Stimulated activated effector memory CD8-positive, alpha-beta T cell treated with anti-CD3 and anti-CD28 coated beads, Interleukin-12 subunit alpha, Interleukin-12 subunit beta, amount 100 ng/mL, for 72 hours (primary cell): Measurements from ENCODE around the gene EPHB2.
"Not testable (repeated sequence)": the region's sequence is repeated elsewhere in the genome, so short reads cannot be mapped to it uniquely, and the experiment has no call there.

Experiments used
- ATAC-seq: fragments of 150-1000 bp; cut with Tn5 transposase; 2 replicates; pipeline ENCODE4 v1.10.0; 2021
- DNase-seq, 2 donors: peaks; one replicate each; pipeline ENCODE4 v3.0.0; 2021 to 2022; ENCODE audit warnings: low spot score in 2 of 2
- H3K27ac Mint-ChIP-seq: one replicate; pipeline ENCODE4 v1.8.0; 2022; ENCODE audit warnings: mild to moderate bottlenecking, mixed read lengths
- H3K36me3 Mint-ChIP-seq: one replicate; pipeline ENCODE4 v1.8.0; 2022; ENCODE audit warnings: mild to moderate bottlenecking, mixed read lengths
- H3K4me1 Mint-ChIP-seq: one replicate; pipeline ENCODE4 v1.8.0; 2022; ENCODE audit warnings: mixed read lengths
- H3K4me3 Mint-ChIP-seq: one replicate; pipeline ENCODE4 v1.8.0; 2022; ENCODE audit warnings: mild to moderate bottlenecking, mixed read lengths
- H3K9me3 Mint-ChIP-seq: one replicate; pipeline ENCODE4 v1.8.0; 2022; ENCODE audit warnings: mixed read lengths

EPHB2 gene

DNA sequence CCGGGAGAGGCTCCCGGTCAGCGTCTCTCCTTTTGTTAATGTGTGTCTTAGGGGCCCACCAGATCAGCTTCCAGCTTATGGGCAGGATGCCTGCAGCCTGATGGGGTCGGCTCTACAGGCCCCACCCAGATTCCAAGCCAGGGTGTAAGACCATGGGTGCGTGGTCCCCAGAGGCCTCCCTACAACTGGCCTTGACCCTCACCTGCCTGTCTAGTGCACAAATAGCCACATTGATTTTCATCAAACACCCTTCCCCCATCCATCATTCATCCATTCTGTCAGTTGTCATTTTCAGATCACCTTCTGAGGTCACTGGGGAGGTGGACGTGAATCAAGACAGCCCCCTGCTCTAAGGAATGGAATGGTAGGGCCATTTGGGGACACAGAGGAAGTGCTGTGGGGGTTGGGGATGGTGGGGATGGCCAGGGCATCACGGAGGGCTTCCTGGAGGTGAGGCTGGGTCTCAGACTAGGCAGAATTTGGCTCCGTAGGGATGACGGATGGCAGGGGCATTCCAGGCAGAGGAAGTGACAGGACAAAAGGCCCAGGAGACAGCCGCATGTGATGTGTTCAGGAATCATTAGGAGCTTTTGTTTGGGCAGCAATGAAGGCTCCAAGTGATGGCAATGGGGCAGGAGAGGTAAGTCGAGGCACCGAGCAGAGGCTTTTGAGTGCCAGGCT is 118.8 kb downstream of the EPHB2 start:
- no peak overlapping the region for H3K4me3 Mint-ChIP-seq
- H3K9me3 Mint-ChIP-seq: no peaks in the 10 kb centered on the region

GRCh38 chr1:22830041-22830566 is 119.5 kb downstream of the EPHB2 start:
- ATAC-seq (no peak), DNase-seq (no peak)
- H3K4me3 Mint-ChIP-seq: no peak overlapping the region
- H3K27ac Mint-ChIP-seq: no peak overlapping the region
- H3K4me1 Mint-ChIP-seq: no peaks in the 10 kb centered on the region
- no peaks in the 10 kb centered on the region for H3K36me3 Mint-ChIP-seq
- no peaks in the 10 kb centered on the region for H3K9me3 Mint-ChIP-seq

More for the DNA sequence above, 118.8 kb downstream of the EPHB2 start:
- no peaks in the 10 kb centered on the region for H3K36me3 Mint-ChIP-seq
- H3K4me1 Mint-ChIP-seq: no peaks in the 10 kb centered on the region
- ATAC-seq: no peak
- H3K27ac Mint-ChIP-seq: no peak overlapping the region
- DNase-seq: no peak

- H3K36me3 Mint-ChIP-seq: no peaks in the 10 kb centered on the region
- ATAC-seq (no peak), DNase-seq (no peak)
- no peaks in the 10 kb centered on the region for H3K4me1 Mint-ChIP-seq
- H3K4me3 Mint-ChIP-seq: no peak overlapping the region
- H3K27ac Mint-ChIP-seq: peak overlapping the region; percentile 50
- no peaks in the 10 kb centered on the region for H3K9me3 Mint-ChIP-seq
These were observed 120.2 kb downstream of the EPHB2 start for GRCh38 chr1:22830757-22831340.

GRCh38 chr1:22831729-22832413 is 121.2 kb downstream of the EPHB2 start:
- Mint-ChIP-seq H3K4me1 (no peaks in the 10 kb centered on the region), H3K4me3 (no peak overlapping the region), H3K27ac (peak overlapping the region; percentile 50), H3K9me3 (no peaks in the 10 kb centered on the region), H3K36me3 (no peaks in the 10 kb centered on the region)
- ATAC-seq (peak; percentile 92), DNase-seq (no peak)

- Mint-ChIP-seq H3K4me1 (no peaks in the 10 kb centered on the region), H3K4me3 (no peak overlapping the region), H3K9me3 (no peaks in the 10 kb centered on the region), H3K36me3 (no peaks in the 10 kb centered on the region), H3K27ac (no peak overlapping the region)
- ATAC-seq (no peak), DNase-seq (no peak)
These were observed 121.8 kb downstream of the EPHB2 start for GRCh38 chr1:22832414-22832786.

DNA sequence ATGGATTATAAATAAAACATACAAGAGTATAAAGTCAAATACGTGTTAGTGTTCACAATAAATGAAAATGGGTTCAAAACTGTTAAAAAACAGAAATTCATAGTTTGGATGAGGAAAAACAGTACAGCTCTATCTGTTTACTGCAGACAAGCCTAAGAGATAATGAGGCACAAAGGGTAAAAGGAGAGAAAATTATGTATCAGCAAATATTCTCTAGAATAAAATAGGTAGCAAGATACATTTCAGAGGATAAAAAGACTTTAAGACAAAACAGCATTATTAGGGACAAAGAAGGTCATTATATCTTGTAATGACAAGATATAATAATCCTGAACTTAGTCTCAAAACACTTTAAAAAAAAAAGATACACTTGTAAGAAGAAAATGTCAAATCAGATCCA is 123.1 kb downstream of the EPHB2 start:
- DNase-seq (no peak), ATAC-seq (no peak)
- no peaks in the 10 kb centered on the region for H3K9me3 Mint-ChIP-seq
- H3K4me1 Mint-ChIP-seq: no peaks in the 10 kb centered on the region
- H3K36me3 Mint-ChIP-seq: no peaks in the 10 kb centered on the region
- no peak overlapping the region for H3K4me3 Mint-ChIP-seq
- H3K27ac Mint-ChIP-seq: no peak overlapping the region

- not testable (repeated sequence) for H3K4me1 Mint-ChIP-seq, H3K27ac Mint-ChIP-seq, H3K36me3 Mint-ChIP-seq, DNase-seq, ATAC-seq, H3K4me3 Mint-ChIP-seq, H3K9me3 Mint-ChIP-seq
These were observed 123.8 kb downstream of the EPHB2 start for GRCh38 chr1:22834420-22834819.

- Mint-ChIP-seq H3K4me1 (no peaks in the 10 kb centered on the region), H3K27ac (no peak overlapping the region), H3K4me3 (no peak overlapping the region), H3K36me3 (no peaks in the 10 kb centered on the region), H3K9me3 (no peaks in the 10 kb centered on the region)
- ATAC-seq (no peak), DNase-seq (no peak)
These were observed 125.1 kb downstream of the EPHB2 start for GRCh38 chr1:22835636-22836319.

DNA sequence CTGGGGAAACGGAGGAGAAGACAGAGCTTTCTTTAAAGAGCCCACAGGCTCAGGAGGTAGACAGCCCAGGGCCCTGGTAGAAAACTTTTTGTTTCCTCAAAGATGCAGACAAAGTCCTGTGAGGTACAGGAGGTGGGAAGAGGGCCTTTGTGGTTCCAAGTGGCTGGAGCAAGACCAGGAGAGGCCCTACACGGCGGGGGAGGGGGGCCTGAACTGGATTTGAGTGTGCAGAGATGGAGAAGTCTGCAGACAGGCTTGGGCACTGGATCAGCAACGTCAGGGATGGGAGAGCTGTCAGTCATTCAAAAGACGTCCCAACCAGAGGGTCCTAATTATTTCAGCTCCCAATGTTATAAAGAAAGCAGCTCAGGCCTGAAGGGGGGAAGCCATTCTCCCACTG is 126.2 kb downstream of the EPHB2 start:
- no peaks in the 10 kb centered on the region for H3K36me3 Mint-ChIP-seq
- no peak overlapping the region for H3K4me3 Mint-ChIP-seq
- no peaks in the 10 kb centered on the region for H3K4me1 Mint-ChIP-seq
- no peaks in the 10 kb centered on the region for H3K9me3 Mint-ChIP-seq
- H3K27ac Mint-ChIP-seq: no peak overlapping the region
- ATAC-seq (no peak), DNase-seq (no peak)

GRCh38 chr1:22837332-22837731 is 126.7 kb downstream of the EPHB2 start:
- Mint-ChIP-seq H3K9me3 (no peaks in the 10 kb centered on the region), H3K4me3 (no peak overlapping the region), H3K4me1 (no peaks in the 10 kb centered on the region), H3K36me3 (no peaks in the 10 kb centered on the region), H3K27ac (no peak overlapping the region)
- DNase-seq (no peak), ATAC-seq (no peak)

GRCh38 chr1:22838965-22839364 is 128.3 kb downstream of the EPHB2 start:
- DNase-seq (no peak), ATAC-seq (no peak)
- no peaks in the 10 kb centered on the region for H3K36me3 Mint-ChIP-seq
- H3K4me3 Mint-ChIP-seq: no peak overlapping the region
- H3K27ac Mint-ChIP-seq: no peak overlapping the region
- no peaks in the 10 kb centered on the region for H3K4me1 Mint-ChIP-seq
- H3K9me3 Mint-ChIP-seq: no peaks in the 10 kb centered on the region

- no peaks in the 10 kb centered on the region for H3K9me3 Mint-ChIP-seq
These were observed 129.2 kb downstream of the EPHB2 start for GRCh38 chr1:22839806-22840205.

DNA sequence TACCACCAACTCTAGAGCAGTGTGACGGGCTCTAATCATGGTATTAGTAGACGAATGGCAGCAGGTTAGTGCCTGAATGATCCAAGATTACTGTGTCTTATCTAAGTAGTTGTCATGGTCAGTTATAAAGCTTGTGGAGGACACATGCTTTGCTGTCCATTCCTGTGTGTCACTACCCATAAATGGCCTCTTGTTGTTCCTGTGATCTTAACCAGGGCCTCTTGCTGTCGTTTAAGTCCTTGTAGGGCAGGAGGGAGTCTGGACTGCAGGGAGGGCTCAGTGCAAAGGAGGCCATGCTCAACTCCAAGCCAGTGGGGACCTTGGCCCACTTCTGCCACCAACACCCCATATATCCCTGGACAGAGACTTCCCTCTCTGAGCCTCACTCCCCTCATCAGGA is 130.5 kb downstream of the EPHB2 start:
- H3K27ac Mint-ChIP-seq: no peak overlapping the region
- no peak for DNase-seq

More at GRCh38 chr1:22839806-22840205, 129.2 kb downstream of the EPHB2 start:
- no peak for DNase-seq
- H3K36me3 Mint-ChIP-seq: no peaks in the 10 kb centered on the region
- H3K4me3 Mint-ChIP-seq: no peak overlapping the region
- H3K4me1 Mint-ChIP-seq: no peaks in the 10 kb centered on the region
- ATAC-seq: no peak
- H3K27ac Mint-ChIP-seq: no peak overlapping the region

GRCh38 chr1:22841860-22842281 is 131.2 kb downstream of the EPHB2 start:
- H3K4me1 Mint-ChIP-seq: no peaks in the 10 kb centered on the region
- no peak overlapping the region for H3K4me3 Mint-ChIP-seq
- ATAC-seq (no peak), DNase-seq (no peak)
- H3K9me3 Mint-ChIP-seq: no peaks in the 10 kb centered on the region
- H3K36me3 Mint-ChIP-seq: no peaks in the 10 kb centered on the region
- H3K27ac Mint-ChIP-seq: no peak overlapping the region

More for the DNA sequence above, 130.5 kb downstream of the EPHB2 start:
- Mint-ChIP-seq H3K4me1 (no peaks in the 10 kb centered on the region), H3K36me3 (no peaks in the 10 kb centered on the region), H3K9me3 (no peaks in the 10 kb centered on the region), H3K4me3 (no peak overlapping the region)
- ATAC-seq: no peak

GRCh38 chr1:22843441-22844183 is 133.0 kb downstream of the EPHB2 start:
- not testable (repeated sequence) for H3K4me1 Mint-ChIP-seq, DNase-seq, H3K27ac Mint-ChIP-seq, H3K4me3 Mint-ChIP-seq, H3K36me3 Mint-ChIP-seq, ATAC-seq, H3K9me3 Mint-ChIP-seq
